K562 (cell line): ENCODE measurements around the gene AP3S1. TPM values are rescaled to one million over a fixed set of nuclear protein-coding genes. Genes with fewer than 3 reads are reported as not detected.

ENCODE experiments used
- ATAC-seq: fragments of 200-7000 bp; cut with Tn5 transposase; 3 replicates; pipeline ENCODE4 v1.9.1; 2020; ENCODE audit warnings: moderate library complexity
- BruUV-seq: library from RNA; stranded (reverse); fragments of 400-500 nt; replicated peaks from 2 replicates; lab custom pipeline; 2021; lab: Mats Ljungman, UMichigan
- CTCF ChIA-PET: fragments of 300-600 bp; formaldehyde crosslinking; extraction: SDS; loops from one replicate; lab custom pipeline; 2021; ENCODE audit warnings: low intra/inter-chr PET ratio; lab: Yijun Ruan, JAX
- POLR2A ChIA-PET: fragments of 300-600, 350-650 bp; sonication (Branson Sonifier 250); formaldehyde crosslinking; extraction: SDS; loops from one replicate; lab custom pipeline; 2021; ENCODE audit warnings: antibody characterized with exemption, inconsistent platforms; lab: Yijun Ruan, JAX
- DNase-seq, 4 experiments: peaks; one replicate each; pipeline versions ENCODE4 v3.0.0 to v3.0.0-alpha.2; 2011 to 2018; ENCODE audit warnings: low spot score in 3 of 4, mixed read lengths in 3 of 4; ENCODE audit errors: extremely low read depth in 1 of 4
- FAIRE-seq: peaks from 2 replicates; lab custom pipeline; 2011; peaks lifted over from hg19 to GRCh38; lab: Jason Lieb, UNC
- H2AFZ ChIP-seq: 2 replicates; pipeline ENCODE4 v1.6.0; 2011; ENCODE audit warnings: low read depth, low read length, control low read depth, inconsistent platforms
- H3K27ac ChIP-seq: fragments of 200-600 bp; 3 replicates; pipeline ENCODE4 v1.8.0; 2011; ENCODE audit warnings: low read depth, mild to moderate bottlenecking, control low read depth, inconsistent platforms, low read length, moderate library complexity, mixed read lengths; ENCODE audit errors: extremely low read depth
- H3K27me3 ChIP-seq, 2 experiments: fragments of 300-600 bp in 1 of 2; 2 replicates in 1 of 2; 3 replicates in 1 of 2; pipeline versions ENCODE4 v1.6.0 to v1.8.0; 2011; ENCODE audit warnings: inconsistent platforms in 2 of 2, low read length in 2 of 2, mild to moderate bottlenecking in 1 of 2, mixed read lengths in 1 of 2, moderate library complexity in 1 of 2; ENCODE audit not compliant: control insufficient read depth in 2 of 2, insufficient read depth in 2 of 2
- H3K36me3 ChIP-seq: fragments of 300-600 bp; 3 replicates; pipeline ENCODE4 v1.8.0; 2011; ENCODE audit warnings: mild to moderate bottlenecking, low read length, inconsistent platforms; ENCODE audit not compliant: control insufficient read depth, insufficient read depth
- H3K4me1 ChIP-seq, 2 experiments: fragments of 200-600 bp in 1 of 2; replicated peaks in 1 of 2; 2 replicates in 1 of 2; 3 replicates in 1 of 2; pipeline versions ENCODE4 v1.5.1 to v1.8.0; 2011; ENCODE audit warnings: inconsistent platforms in 2 of 2, low read length in 2 of 2, mild to moderate bottlenecking in 1 of 2, mixed read lengths in 1 of 2, moderate library complexity in 1 of 2; ENCODE audit not compliant: control insufficient read depth in 2 of 2, insufficient read depth in 2 of 2
- H3K4me2 ChIP-seq: 2 replicates; pipeline ENCODE4 v1.6.1; 2011; ENCODE audit warnings: low read length, control low read depth, inconsistent platforms, mixed read lengths; ENCODE audit not compliant: insufficient read depth
- H3K4me3 ChIP-seq: fragments of 200-600 bp; sonication (generic), shearing (Covaris generic); 2 replicates; pipeline ENCODE4 v1.5.1; 2016; ENCODE audit warnings: control low read depth, inconsistent platforms
- H3K79me2 ChIP-seq: fragments of 200-600 bp; 3 replicates; pipeline ENCODE4 v1.8.0; 2011; ENCODE audit warnings: low read length, inconsistent platforms; ENCODE audit not compliant: control insufficient read depth, insufficient read depth
- H3K9ac ChIP-seq, 2 experiments: 2 replicates each; pipeline versions ENCODE4 v1.6.0 to v1.6.1; 2011; ENCODE audit warnings: low read depth in 2 of 2, low read length in 2 of 2, control low read depth in 1 of 2, inconsistent platforms in 1 of 2, mild to moderate bottlenecking in 1 of 2, mixed read lengths in 1 of 2; ENCODE audit not compliant: insufficient read depth in 1 of 2
- H3K9me1 ChIP-seq: one replicate; pipeline ENCODE4 v1.6.0; 2011; ENCODE audit warnings: inconsistent platforms, mild to moderate bottlenecking, low read length, moderate library complexity; ENCODE audit not compliant: control insufficient read depth, insufficient read depth
- H3K9me3 ChIP-seq: replicated peaks from 2 replicates; pipeline ENCODE4 v1.5.1; 2011; ENCODE audit warnings: low read depth, low read length, inconsistent platforms; ENCODE audit not compliant: control insufficient read depth, insufficient read depth
- H4K20me1 ChIP-seq: replicated peaks from 2 replicates; pipeline ENCODE4 v1.6.1; 2011; ENCODE audit warnings: low read length, inconsistent platforms, mixed read lengths; ENCODE audit not compliant: control insufficient read depth, insufficient read depth
- EWSR1 ChIP-seq: fragments of 450-650 bp; IDR thresholded peaks from 2 replicates; pipeline ENCODE4 v1.6.1; 2018; ENCODE audit warnings: borderline replicate concordance, mild to moderate bottlenecking, low read depth, moderate library complexity; ENCODE audit not compliant: partially characterized antibody
- GABPB2 ChIP-seq: fragments of 250-450 bp; sonication (Bioruptor Pico); conservative IDR thresholded peaks from 2 replicates; pipeline ENCODE4 v1.5.1; 2021; ENCODE audit warnings: mild to moderate bottlenecking
- ILF3 ChIP-seq: fragments of 450-650 bp; IDR thresholded peaks from 2 replicates; pipeline ENCODE4 v1.6.1; 2018; ENCODE audit warnings: antibody characterized with exemption, mild to moderate bottlenecking, moderate library complexity, borderline replicate concordance
- KDM2B ChIP-seq: fragments of 250-450 bp; sonication (Bioruptor Pico); IDR thresholded peaks from 2 replicates; pipeline ENCODE4 v1.8.0; 2021; ENCODE audit warnings: mild to moderate bottlenecking, moderate library complexity
- NR1H2 ChIP-seq: sonication (generic); formaldehyde crosslinking; IDR thresholded peaks from 2 replicates; pipeline ENCODE4 v1.4.0; 2020; ENCODE audit warnings: mild to moderate bottlenecking, missing genetic modification reagents
- SMAD1 ChIP-seq: fragments of 150-350 bp; IDR thresholded peaks from 2 replicates; pipeline ENCODE4 v1.6.1; 2014; ENCODE audit warnings: low read length, low read depth; ENCODE audit not compliant: partially characterized antibody
- ZNF134 ChIP-seq: fragments of 250-450 bp; sonication (Bioruptor Pico); conservative IDR thresholded peaks from 2 replicates; pipeline ENCODE4 v1.4.0; 2020
- ZNF165 ChIP-seq: fragments of 250-450 bp; sonication (Bioruptor Pico); IDR thresholded peaks from 2 replicates; pipeline ENCODE4 v1.4.0; 2020; ENCODE audit warnings: borderline replicate concordance
- WGBS: fragments of 100-300 bp; shearing (Covaris generic); methylation state at CpG from one replicate; pipeline ENCODE4 v1.1.6; 2016; ENCODE audit warnings: low coverage, mixed read lengths; ENCODE audit not compliant: insufficient coverage; ENCODE audit errors: missing lambda C conversion rate; 5-methylcytosine and 5-hydroxymethylcytosine counted together
- in situ Hi-C: fragments of 300-500 bp; cut with MboI; formaldehyde crosslinking; loops from 4 replicates; pipeline ENCODE4 v1.15.0; 2018; ENCODE audit warnings: inconsistent platforms, mixed read lengths
- intact Hi-C: fragments of 100-400 bp; cut with micrococcal nuclease; formaldehyde crosslinking; loops from 2 replicates; pipeline ENCODE4 v1.14.2; 2022
- polyA plus RNA-seq, 8 experiments: library from polyadenylated mRNA; depleted of rRNA in 4 of 8; stranded (reverse) in 5 of 8; unstranded in 3 of 8; fragments of >200 nt; fragmentation: Nextera tagmentation in 2 of 8; fragmentation: Illumina TruSeq in 1 of 8; extraction: Ambion mirVana in 2 of 8; extraction: Trizol in 1 of 8; gene quantifications; 2 replicates each; pipeline versions ENCODE4 v1.2.1 to v1.2.3, GENCODE V29; 2011 to 2014; ENCODE audit warnings: inconsistent platforms in 1 of 8, missing spikeins in 1 of 8
- total RNA-seq, 7 experiments: library from RNA; depleted of rRNA in 6 of 7; stranded (reverse); fragments of >200 nt in 6 of 7; fragmentation: Illumina TruSeq in 2 of 7; extraction: Trizol in 2 of 7; gene quantifications; 2 replicates each; pipeline versions ENCODE4 v1.2.1 to v1.2.3, GENCODE V29; 2011 to 2021; ENCODE audit warnings: low replicate concordance in 1 of 7
- TF ChIP-seq, protein P1 (sequence below), 2 experiments: fragments of 450-650 bp; formaldehyde crosslinking in 1 of 2; IDR thresholded peaks; 2 replicates each; pipeline versions ENCODE4 v1.4.0 to v1.6.1; 2014 to 2020; ENCODE audit warnings: mild to moderate bottlenecking in 2 of 2, borderline replicate concordance in 1 of 2, low read depth in 1 of 2
- TF ChIP-seq, protein P2 (sequence below): fragments of 450-650 bp; formaldehyde crosslinking; conservative IDR thresholded peaks from 2 replicates; pipeline ENCODE4 v1.4.0; 2022; ENCODE audit warnings: mild to moderate bottlenecking, missing genetic modification characterization
- TF ChIP-seq, protein P3 (sequence below): fragments of 250-450 bp; sonication (Bioruptor Pico); IDR thresholded peaks from 2 replicates; pipeline ENCODE4 v1.5.0; 2021

The AP3S1 gene
- total and polyA plus RNA-seq, 9 of the 15 experiments (the other 6 are each of a cell fraction or from before 2014, with no cell fraction given): 46.1 to 106 (median 67.3) TPM

DNA sequence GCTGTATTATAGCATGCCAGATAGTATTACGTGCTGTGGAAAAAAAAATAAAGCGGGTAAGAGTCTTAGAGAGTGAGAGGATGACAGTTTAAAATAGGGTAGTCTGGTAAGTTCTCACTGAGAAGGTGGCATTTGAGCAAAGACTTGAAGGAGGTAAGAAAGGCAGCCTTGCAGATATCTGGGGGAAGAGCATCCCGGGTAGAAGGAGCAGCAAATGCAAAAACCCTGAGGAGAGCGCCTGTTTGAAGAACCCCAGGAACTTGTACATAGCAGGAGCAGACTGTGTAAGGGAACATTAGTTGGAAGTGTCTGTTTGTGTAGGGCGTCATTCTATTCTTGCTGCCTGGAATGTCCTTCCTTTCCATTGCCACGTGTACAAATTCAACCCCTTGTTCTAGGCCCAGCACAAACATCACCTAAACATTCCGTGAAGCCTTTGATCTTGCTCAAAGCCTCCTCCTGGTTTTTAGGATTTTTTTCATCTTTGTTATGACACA lies 2.6 kb downstream of the AP3S1 start:
- no peak overlapping the region for H3K27ac ChIP-seq
- ChIA-PET POLR2A (no interaction called here), CTCF (no interaction called here)
- no peak overlapping the region for H3K4me3 ChIP-seq
- 63% methylated on average over 7 of the region's 7 CpGs for WGBS
- H3K9me1 ChIP-seq: no peaks in the 10 kb centered on the region
- 0 out of 2 replicates have a peak, but pooled peaks cover 5% of the 10 kb centered on the region for H4K20me1 ChIP-seq
- H3K4me2 ChIP-seq: no peak overlapping the region
- no peaks in the 10 kb centered on the region for H3K9me3 ChIP-seq
- no peak for FAIRE-seq
- peaks cover 85% of the 10 kb centered on the region for H3K79me2 ChIP-seq
- intact Hi-C loops: loop anchor here (5.0 to 10.0 kb wide), 3 partner anchors 243 to 540 kb away; partner anchors contain the start of genes COMMD10 and FEM1C
- DNase-seq: no peak
- no peaks in the 10 kb centered on the region for H3K27me3 ChIP-seq
- BruUV-seq: no TSS peak
- H3K9ac ChIP-seq: no peak overlapping the region
- H2AFZ ChIP-seq: no peak overlapping the region
- in situ Hi-C loops: no loop called here
- H3K36me3 ChIP-seq: peaks cover 7% of the 10 kb centered on the region; the same call in 1 of the 3 replicates
- H3K4me1 ChIP-seq: peaks cover 11 to 14% of the 10 kb centered on the region in 2 experiments; a peak in 3 of 5 replicates
- no peak for ATAC-seq
- TF ChIP-seq EWSR1 (no peak), ZNF134 (CRISPR knock-in tag) (no peak), ILF3 (no peak), GABPB2 (no peak), SMAD1 (no peak), KDM2B (no peak), NR1H2 (CRISPR knock-in tag) (no peak), ZNF165 (no peak)
- TF ChIP-seq, protein P1, sequence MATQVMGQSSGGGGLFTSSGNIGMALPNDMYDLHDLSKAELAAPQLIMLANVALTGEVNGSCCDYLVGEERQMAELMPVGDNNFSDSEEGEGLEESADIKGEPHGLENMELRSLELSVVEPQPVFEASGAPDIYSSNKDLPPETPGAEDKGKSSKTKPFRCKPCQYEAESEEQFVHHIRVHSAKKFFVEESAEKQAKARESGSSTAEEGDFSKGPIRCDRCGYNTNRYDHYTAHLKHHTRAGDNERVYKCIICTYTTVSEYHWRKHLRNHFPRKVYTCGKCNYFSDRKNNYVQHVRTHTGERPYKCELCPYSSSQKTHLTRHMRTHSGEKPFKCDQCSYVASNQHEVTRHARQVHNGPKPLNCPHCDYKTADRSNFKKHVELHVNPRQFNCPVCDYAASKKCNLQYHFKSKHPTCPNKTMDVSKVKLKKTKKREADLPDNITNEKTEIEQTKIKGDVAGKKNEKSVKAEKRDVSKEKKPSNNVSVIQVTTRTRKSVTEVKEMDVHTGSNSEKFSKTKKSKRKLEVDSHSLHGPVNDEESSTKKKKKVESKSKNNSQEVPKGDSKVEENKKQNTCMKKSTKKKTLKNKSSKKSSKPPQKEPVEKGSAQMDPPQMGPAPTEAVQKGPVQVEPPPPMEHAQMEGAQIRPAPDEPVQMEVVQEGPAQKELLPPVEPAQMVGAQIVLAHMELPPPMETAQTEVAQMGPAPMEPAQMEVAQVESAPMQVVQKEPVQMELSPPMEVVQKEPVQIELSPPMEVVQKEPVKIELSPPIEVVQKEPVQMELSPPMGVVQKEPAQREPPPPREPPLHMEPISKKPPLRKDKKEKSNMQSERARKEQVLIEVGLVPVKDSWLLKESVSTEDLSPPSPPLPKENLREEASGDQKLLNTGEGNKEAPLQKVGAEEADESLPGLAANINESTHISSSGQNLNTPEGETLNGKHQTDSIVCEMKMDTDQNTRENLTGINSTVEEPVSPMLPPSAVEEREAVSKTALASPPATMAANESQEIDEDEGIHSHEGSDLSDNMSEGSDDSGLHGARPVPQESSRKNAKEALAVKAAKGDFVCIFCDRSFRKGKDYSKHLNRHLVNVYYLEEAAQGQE (IDR thresholded peaks at IDR 0.05; ENCODE audit: borderline replicate concordance): no peak
- TF ChIP-seq, protein P1 (CRISPR knock-in tag; IDR thresholded peaks at IDR 0.05; ENCODE audit: low read depth): no peak
- TF ChIP-seq, protein P2, sequence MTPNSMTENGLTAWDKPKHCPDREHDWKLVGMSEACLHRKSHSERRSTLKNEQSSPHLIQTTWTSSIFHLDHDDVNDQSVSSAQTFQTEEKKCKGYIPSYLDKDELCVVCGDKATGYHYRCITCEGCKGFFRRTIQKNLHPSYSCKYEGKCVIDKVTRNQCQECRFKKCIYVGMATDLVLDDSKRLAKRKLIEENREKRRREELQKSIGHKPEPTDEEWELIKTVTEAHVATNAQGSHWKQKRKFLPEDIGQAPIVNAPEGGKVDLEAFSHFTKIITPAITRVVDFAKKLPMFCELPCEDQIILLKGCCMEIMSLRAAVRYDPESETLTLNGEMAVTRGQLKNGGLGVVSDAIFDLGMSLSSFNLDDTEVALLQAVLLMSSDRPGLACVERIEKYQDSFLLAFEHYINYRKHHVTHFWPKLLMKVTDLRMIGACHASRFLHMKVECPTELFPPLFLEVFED (CRISPR knock-in tag): no peak
- TF ChIP-seq, protein P3, sequence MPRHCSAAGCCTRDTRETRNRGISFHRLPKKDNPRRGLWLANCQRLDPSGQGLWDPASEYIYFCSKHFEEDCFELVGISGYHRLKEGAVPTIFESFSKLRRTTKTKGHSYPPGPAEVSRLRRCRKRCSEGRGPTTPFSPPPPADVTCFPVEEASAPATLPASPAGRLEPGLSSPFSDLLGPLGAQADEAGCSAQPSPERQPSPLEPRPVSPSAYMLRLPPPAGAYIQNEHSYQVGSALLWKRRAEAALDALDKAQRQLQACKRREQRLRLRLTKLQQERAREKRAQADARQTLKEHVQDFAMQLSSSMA (CRISPR knock-in tag): no peak
